Pancreas (tissue), 10 donors: Measurements from ENCODE around the gene EEF1AKMT3. TPM values are rescaled to one million over a fixed set of nuclear protein-coding genes. Genes with fewer than 3 reads are reported as not detected.

Experiments used
- ATAC-seq, 4 donors: fragments of 200-7000 bp; cut with Tn5 transposase; one replicate each; pipeline versions ENCODE4 v1.8.0 to v1.9.1; 2020; ENCODE audit warnings: mild to moderate bottlenecking in 4 of 4, moderate library complexity in 4 of 4
- DNase-seq, 6 donors: peaks; one replicate each; pipeline ENCODE4 v3.0.0-alpha.2; 2020
- FAIRE-seq: peaks from 2 replicates; lab custom pipeline; 2012; peaks lifted over from hg19 to GRCh38; lab: Jason Lieb, UNC
- H3K27ac ChIP-seq, 4 donors: fragments of 200-600 bp; sonication (generic); 1 replicate in 3 of 4; 2 replicates in 1 of 4; pipeline versions ENCODE4 v1.5.0 to v1.8.0; 2020
- H3K27me3 ChIP-seq, 4 donors: fragments of 200-600 bp; one replicate each; pipeline ENCODE4 v1.8.0; 2021
- H3K36me3 ChIP-seq, 3 donors: fragments of 200-600 bp; sonication (generic) in 1 of 3; one replicate each; pipeline versions ENCODE4 v1.5.0 to v1.8.0; 2020 to 2021
- H3K4me1 ChIP-seq, 3 donors: fragments of 200-600 bp; one replicate each; pipeline ENCODE4 v1.8.0; 2021
- H3K4me3 ChIP-seq, 4 donors: fragments of 200-600 bp; sonication (generic) in 2 of 4; one replicate each; pipeline versions ENCODE4 v1.5.0 to v1.8.0; 2020 to 2021
- H3K9me3 ChIP-seq, 4 donors: fragments of 200-600 bp; one replicate each; pipeline ENCODE4 v1.8.0; 2021
- CTCF ChIP-seq, 4 donors: fragments of 200-600 bp; sonication (generic) in 3 of 4; IDR thresholded peaks; one replicate each; pipeline versions ENCODE4 v1.5.0 to v1.8.0; 2021; ENCODE audit warnings: antibody characterized with exemption in 4 of 4
- WGBS, 2 donors: extraction: QIAGEN DNeasy Blood & Tissue Kit; methylation state at CpG; one replicate each; pipeline ENCODE4 v1.1.7; 2013; 5-methylcytosine and 5-hydroxymethylcytosine counted together
- intact Hi-C, 3 donors: fragments of 100-400 bp; cut with DNase I; formaldehyde crosslinking; loops; one replicate each; pipeline versions ENCODE4 v1.11.1 to v1.14.2; 2022
- polyA plus RNA-seq, 2 donors: library from polyadenylated mRNA; stranded (reverse); fragments of 200-250 nt; gene quantifications; one replicate each; pipeline ENCODE4 v1.2.3, GENCODE V29; 2013
- total RNA-seq, 6 donors: library from RNA; stranded (reverse); fragmentation: NEBNext Ultra II Directional in 4 of 6; extraction: Animal tissue kit (Norgen Biotek cat#: 25700) in 4 of 6; gene quantifications; one replicate each; pipeline versions ENCODE4 v1.2.1 to v1.2.4, GENCODE V29; 2021 to 2023
- donor health status: healthy with polysubstance abuse.
- donor health status: DM: no; HTN: no; CAD: no; lungs with moderate emphysema.
- donor health status: DM: no; HTN: no; CAD: no.
- donor health status: control.
- donor health status: control.
- donor health status: Bipolar disorder and iron deficiency.
- donor health status: DM: yes; HTN: yes; CAD: no.
- donor health status: DM: no; HTN: no; CAD: no.
- donor health status: DM: no; HTN: no; CAD: no.
- donor health status: DM: yes; HTN: yes; CAD: no.

The EEF1AKMT3 gene
- total and polyA plus RNA-seq, 8 donors: 3.7 to 20.8 (median 14.4) TPM

GRCh38 chr12:57822392-57823130 lies 50.1 kb downstream of the EEF1AKMT3 start:
- ATAC-seq: no peak

GRCh38 chr12:57823131-57823907 lies 50.9 kb downstream of the EEF1AKMT3 start:
- Histone ChIP-seq H3K4me1 (no peaks in the 10 kb centered on the region), H3K36me3 (peaks cover 9 to 74% (median 65%) of the 10 kb centered on the region in 3 donors), H3K4me3 (no peak overlapping the region), H3K27ac (no peak overlapping the region), H3K27me3 (no peaks in the 10 kb centered on the region), H3K9me3 (no peaks in the 10 kb centered on the region)
- ATAC-seq (peak in 1 of 4 donors; percentile 3), FAIRE-seq (no peak), DNase-seq (no peak)
- TF ChIP-seq CTCF (IDR thresholded peaks at IDR 0.05): no peak
- intact Hi-C loops: no loop called here
- 87% methylated on average over 17 of the region's 17 CpGs for WGBS, 2 donors

More at GRCh38 chr12:57822392-57823130, 50.1 kb downstream of the EEF1AKMT3 start:
- H3K9me3 ChIP-seq: no peaks in the 10 kb centered on the region
- WGBS, 2 donors: 87 to 88% methylated on average over 10 of the region's 10 CpGs
- no peaks in the 10 kb centered on the region for H3K4me1 ChIP-seq
- FAIRE-seq (no peak), DNase-seq (no peak)
- no peaks in the 10 kb centered on the region for H3K27me3 ChIP-seq
- H3K36me3 ChIP-seq: peaks cover 9 to 66% (median 58%) of the 10 kb centered on the region in 3 donors
- intact Hi-C loops: no loop called here
- no peak for TF ChIP-seq CTCF (IDR thresholded peaks at IDR 0.05)
- no peak overlapping the region for H3K27ac ChIP-seq
- no peak overlapping the region for H3K4me3 ChIP-seq

- intact Hi-C loops: no loop called here
- WGBS, 2 donors: 91 to 93% methylated on average over 18 of the region's 18 CpGs
- H3K27ac ChIP-seq: no peak overlapping the region
These were observed 51.7 kb downstream of the EEF1AKMT3 start for GRCh38 chr12:57823908-57824640.

GRCh38 chr12:57825451-57825850 lies 53.0 kb downstream of the EEF1AKMT3 start:
- intact Hi-C loops: no loop called here
- FAIRE-seq: no peak
- no peak for ATAC-seq
- Histone ChIP-seq H3K36me3 (peaks cover 9 to 81% (median 67%) of the 10 kb centered on the region in 3 donors), H3K27ac (no peak overlapping the region), H3K9me3 (no peaks in the 10 kb centered on the region), H3K4me3 (no peak overlapping the region), H3K4me1 (peaks cover under 1 to 1% (median under 1%) of the 10 kb centered on the region in 3 donors), H3K27me3 (no peaks in the 10 kb centered on the region)
- no peak for DNase-seq
- 93 to 100% methylated on average over 2 of the region's 2 CpGs for WGBS, 2 donors
- no peak for TF ChIP-seq CTCF (IDR thresholded peaks at IDR 0.05)

More at GRCh38 chr12:57823908-57824640, 51.7 kb downstream of the EEF1AKMT3 start:
- Histone ChIP-seq H3K27me3 (no peaks in the 10 kb centered on the region), H3K9me3 (no peaks in the 10 kb centered on the region), H3K4me1 (no peaks in the 10 kb centered on the region), H3K4me3 (no peak overlapping the region), H3K36me3 (peaks cover 9 to 81% (median 67%) of the 10 kb centered on the region in 3 donors)
- FAIRE-seq (no peak), ATAC-seq (no peak), DNase-seq (no peak)
- no peak for TF ChIP-seq CTCF (IDR thresholded peaks at IDR 0.05)
